Brain pericyte (primary cell): Measurements from ENCODE around the gene WDR4.
"Not testable (repeated sequence)": the region's sequence is repeated elsewhere in the genome, so short reads cannot be mapped to it uniquely, and the experiment has no call there.

Experiments used
- DNase-seq: peaks from one replicate; pipeline ENCODE4 v3.0.0-alpha.2; 2012; ENCODE audit warnings: low read depth, low spot score

Gene WDR4

GRCh38 chr21:42878678-42878992 is 704 bp downstream of the WDR4 start:
- no peak for DNase-seq

- DNase-seq = not testable (repeated sequence)
These were observed 3.5 kb downstream of the WDR4 start for GRCh38 chr21:42875811-42876210.

- no peak for DNase-seq
These were observed 6.2 kb downstream of the WDR4 start for GRCh38 chr21:42873096-42873495.

- no peak for DNase-seq
These were observed 11.1 kb downstream of the WDR4 start for GRCh38 chr21:42868196-42868595.

- no peak for DNase-seq
These were observed 13.6 kb downstream of the WDR4 start for GRCh38 chr21:42865776-42866160.

GRCh38 chr21:42864815-42865775 is 14.2 kb downstream of the WDR4 start:
- DNase-seq = no peak

GRCh38 chr21:42864286-42864685 is 15.1 kb downstream of the WDR4 start:
- DNase-seq = no peak

- DNase-seq = no peak
These were observed 15.9 kb downstream of the WDR4 start for GRCh38 chr21:42863504-42863870.

- no peak for DNase-seq
These were observed 16.4 kb downstream of the WDR4 start for GRCh38 chr21:42862774-42863503.

GRCh38 chr21:42861848-42862400 is 17.4 kb downstream of the WDR4 start:
- DNase-seq = no peak

- no peak for DNase-seq
These were observed 18.0 kb downstream of the WDR4 start for GRCh38 chr21:42861311-42861847.

- DNase-seq = no peak
These were observed 19.0 kb downstream of the WDR4 start for GRCh38 chr21:42860345-42860744.

- no peak for DNase-seq
These were observed 19.5 kb downstream of the WDR4 start for GRCh38 chr21:42859891-42860230.

GRCh38 chr21:42858957-42859890 is 20.1 kb downstream of the WDR4 start:
- DNase-seq = no peak

GRCh38 chr21:42858185-42858847 is 21.0 kb downstream of the WDR4 start:
- no peak for DNase-seq

- DNase-seq = no peak
These were observed 22.1 kb downstream of the WDR4 start for GRCh38 chr21:42857216-42857615.

GRCh38 chr21:42855937-42856335 is 23.4 kb downstream of the WDR4 start:
- no peak for DNase-seq

- DNase-seq = no peak
These were observed 24.0 kb downstream of the WDR4 start for GRCh38 chr21:42855171-42855936.

GRCh38 chr21:42854246-42855010 is 24.9 kb downstream of the WDR4 start:
- DNase-seq = no peak
